Thoracic aorta (tissue), 2 donors: ENCODE data around the gene GPR155. TPM values are rescaled to one million over a fixed set of nuclear protein-coding genes. Genes with fewer than 3 reads are reported as not detected.
"Not testable (repeated sequence)": the region's sequence is repeated elsewhere in the genome, so short reads cannot be mapped to it uniquely, and the experiment has no call there.

Source experiments
- ATAC-seq: fragments of 150-250 bp; one replicate; pipeline ENCODE4 v1.8.0; 2017; ENCODE audit warnings: low read depth; ENCODE audit not compliant: insufficient number of reproducible peaks, low FRiP score
- DNase-seq: peaks from one replicate; pipeline ENCODE4 v3.0.0-alpha.2; 2020; ENCODE audit warnings: low spot score
- H3K27ac ChIP-seq, 2 donors: fragments of 200-600 bp; sonication (generic); 1 replicate in 1 of 2; 2 replicates in 1 of 2; pipeline ENCODE4 v1.5.1; 2016; ENCODE audit warnings: mild to moderate bottlenecking in 2 of 2, moderate library complexity in 2 of 2
- H3K27me3 ChIP-seq: fragments of 200-600 bp; sonication (generic); replicated peaks from 2 replicates; pipeline ENCODE4 v1.6.0; 2016; ENCODE audit warnings: mild to moderate bottlenecking; ENCODE audit not compliant: insufficient read depth
- H3K36me3 ChIP-seq: fragments of 200-600 bp; sonication (generic); one replicate; pipeline ENCODE4 v1.5.1; 2016
- H3K4me1 ChIP-seq, 2 donors: fragments of 200-600 bp; sonication (generic); 1 replicate in 1 of 2; 2 replicates in 1 of 2; pipeline versions ENCODE4 v1.5.1 to v1.6.0; 2016; ENCODE audit warnings: low read depth in 2 of 2, mild to moderate bottlenecking in 1 of 2; ENCODE audit not compliant: control insufficient read depth in 1 of 2
- H3K4me3 ChIP-seq: fragments of 200-600 bp; sonication (generic); 2 replicates; pipeline ENCODE4 v1.5.1; 2016; ENCODE audit warnings: mild to moderate bottlenecking
- H3K9me3 ChIP-seq: fragments of 200-600 bp; sonication (generic); 2 replicates; pipeline ENCODE4 v1.5.1; 2016
- total RNA-seq, 2 donors: library from RNA; depleted of rRNA; stranded (reverse); fragments of >200 nt; gene quantifications; one replicate each; pipeline versions ENCODE4 v1.1.0 to v1.2.3, GENCODE V29; 2016
- TF ChIP-seq, protein P1 (sequence below): fragments of 200-600 bp; sonication (generic); IDR thresholded peaks from one replicate; pipeline ENCODE4 v1.5.1; 2019; ENCODE audit warnings: antibody characterized with exemption

GPR155 gene
- total RNA-seq, 2 donors from 2014 or later = 6.6 to 6.8 TPM

DNA sequence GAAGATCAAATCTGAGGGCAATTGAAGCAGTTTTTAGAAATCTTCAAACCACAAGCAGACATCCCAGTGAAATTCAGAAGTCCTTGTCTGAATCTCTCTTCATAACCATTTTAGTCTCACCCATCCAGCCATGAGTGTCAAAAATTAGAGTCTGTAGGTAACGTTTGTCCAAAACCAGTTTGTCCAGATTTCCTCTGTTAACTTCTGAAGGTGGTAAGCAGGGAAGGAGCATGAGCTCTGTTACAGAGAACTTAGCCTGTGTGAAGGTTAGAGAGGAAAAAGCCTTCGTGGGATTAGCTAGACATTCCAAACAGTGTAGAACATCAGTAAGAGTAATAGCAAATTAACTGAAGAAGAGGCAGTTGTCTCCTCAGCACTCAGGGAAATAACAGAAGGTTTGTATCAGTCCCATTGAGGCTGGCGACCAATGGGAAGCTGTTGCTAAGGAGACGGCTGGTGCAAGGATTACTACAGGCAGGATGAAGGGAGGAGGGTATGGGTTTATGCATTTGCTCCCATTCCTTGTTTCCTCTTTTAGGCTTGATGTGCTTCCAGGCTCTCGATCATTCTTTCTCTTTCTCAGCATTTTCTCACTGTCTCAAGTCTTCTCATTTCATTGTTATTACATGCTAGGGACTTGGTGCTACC, 8.7 kb upstream of the GPR155 start:
- no peak for ATAC-seq
- no peaks in the 10 kb centered on the region for H3K36me3 ChIP-seq
- DNase-seq = no peak
- H3K4me3 ChIP-seq = no peak overlapping the region
- TF ChIP-seq, protein P1, sequence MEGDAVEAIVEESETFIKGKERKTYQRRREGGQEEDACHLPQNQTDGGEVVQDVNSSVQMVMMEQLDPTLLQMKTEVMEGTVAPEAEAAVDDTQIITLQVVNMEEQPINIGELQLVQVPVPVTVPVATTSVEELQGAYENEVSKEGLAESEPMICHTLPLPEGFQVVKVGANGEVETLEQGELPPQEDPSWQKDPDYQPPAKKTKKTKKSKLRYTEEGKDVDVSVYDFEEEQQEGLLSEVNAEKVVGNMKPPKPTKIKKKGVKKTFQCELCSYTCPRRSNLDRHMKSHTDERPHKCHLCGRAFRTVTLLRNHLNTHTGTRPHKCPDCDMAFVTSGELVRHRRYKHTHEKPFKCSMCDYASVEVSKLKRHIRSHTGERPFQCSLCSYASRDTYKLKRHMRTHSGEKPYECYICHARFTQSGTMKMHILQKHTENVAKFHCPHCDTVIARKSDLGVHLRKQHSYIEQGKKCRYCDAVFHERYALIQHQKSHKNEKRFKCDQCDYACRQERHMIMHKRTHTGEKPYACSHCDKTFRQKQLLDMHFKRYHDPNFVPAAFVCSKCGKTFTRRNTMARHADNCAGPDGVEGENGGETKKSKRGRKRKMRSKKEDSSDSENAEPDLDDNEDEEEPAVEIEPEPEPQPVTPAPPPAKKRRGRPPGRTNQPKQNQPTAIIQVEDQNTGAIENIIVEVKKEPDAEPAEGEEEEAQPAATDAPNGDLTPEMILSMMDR = no peak
- no peaks in the 10 kb centered on the region for H3K4me1 ChIP-seq
- H3K27ac ChIP-seq = no peak overlapping the region
- H3K9me3 ChIP-seq = no peaks in the 10 kb centered on the region
- H3K27me3 ChIP-seq = no peaks in the 10 kb centered on the region

DNA sequence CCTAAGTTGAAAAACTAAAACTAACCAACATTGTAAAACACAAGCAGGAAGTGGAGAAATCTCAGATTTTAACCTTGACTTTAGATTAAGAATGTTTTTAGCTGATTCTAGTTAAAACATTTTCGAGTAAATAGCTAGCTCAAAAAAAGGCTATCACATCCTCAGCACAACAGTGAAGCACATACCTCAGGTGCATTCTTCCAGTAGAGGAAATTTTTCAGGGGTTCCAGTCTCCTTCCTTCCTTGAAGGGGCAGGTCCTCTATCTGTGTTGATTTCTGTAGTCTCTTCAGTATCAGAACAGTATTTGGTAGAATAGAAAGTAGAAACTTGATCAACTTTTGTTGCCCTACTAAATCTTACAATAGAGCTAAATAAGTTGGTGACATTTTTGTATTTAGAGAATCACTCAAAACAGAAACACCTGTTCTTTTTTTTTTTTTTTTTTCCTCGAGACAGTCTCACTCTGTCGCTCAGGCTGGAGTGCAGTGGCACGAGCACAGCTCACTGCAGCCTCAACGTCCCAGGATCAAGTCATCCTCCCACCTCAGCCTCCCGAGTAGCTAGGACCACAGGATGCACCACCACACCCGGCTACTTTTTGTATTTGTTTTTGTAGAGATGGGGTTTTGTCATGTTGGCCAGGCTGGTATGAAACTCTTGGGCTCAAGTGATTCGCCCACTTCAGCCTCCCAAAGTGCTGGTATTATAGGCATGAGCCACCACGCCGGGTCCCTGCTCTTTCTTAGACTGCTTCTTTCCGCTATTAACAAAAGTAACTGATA, 6.9 kb upstream of the GPR155 start:
- DNase-seq = no peak
- Histone ChIP-seq H3K4me3 (no peak overlapping the region), H3K4me1 (no peaks in the 10 kb centered on the region), H3K9me3 (no peaks in the 10 kb centered on the region), H3K27ac (no peak overlapping the region), H3K27me3 (no peaks in the 10 kb centered on the region), H3K36me3 (no peaks in the 10 kb centered on the region)
- TF ChIP-seq, protein P1 = no peak
- no peak for ATAC-seq

DNA sequence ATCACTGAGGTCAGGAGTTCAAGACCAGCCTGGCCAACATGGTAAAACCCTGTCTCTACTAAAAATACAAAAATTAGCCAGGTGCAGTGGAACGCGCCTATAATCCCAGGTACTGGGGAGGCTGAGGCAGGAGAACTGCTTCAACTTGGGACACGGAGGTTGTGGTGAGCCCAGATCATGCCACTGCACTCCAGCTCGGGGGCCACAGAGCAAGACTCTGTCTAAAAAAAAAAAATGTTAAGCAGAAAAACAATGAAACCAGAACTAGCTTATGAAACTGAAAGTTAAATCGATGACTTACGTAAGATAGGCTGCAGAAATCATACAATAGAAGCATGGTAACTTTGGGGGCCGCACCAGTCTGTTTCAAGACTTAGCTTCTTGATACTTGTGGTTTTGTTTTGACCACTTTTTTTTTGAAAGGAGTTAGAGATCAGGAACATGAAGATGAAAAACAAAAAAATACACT, 6.2 kb upstream of the GPR155 start:
- no peaks in the 10 kb centered on the region for H3K36me3 ChIP-seq
- no peaks in the 10 kb centered on the region for H3K9me3 ChIP-seq
- H3K27me3 ChIP-seq = no peaks in the 10 kb centered on the region
- ATAC-seq (no peak), DNase-seq (no peak)
- H3K27ac ChIP-seq = no peak overlapping the region
- TF ChIP-seq, protein P1 = no peak
- peak overlapping the region; percentile 31 for H3K4me3 ChIP-seq
- H3K4me1 ChIP-seq = no peaks in the 10 kb centered on the region

DNA sequence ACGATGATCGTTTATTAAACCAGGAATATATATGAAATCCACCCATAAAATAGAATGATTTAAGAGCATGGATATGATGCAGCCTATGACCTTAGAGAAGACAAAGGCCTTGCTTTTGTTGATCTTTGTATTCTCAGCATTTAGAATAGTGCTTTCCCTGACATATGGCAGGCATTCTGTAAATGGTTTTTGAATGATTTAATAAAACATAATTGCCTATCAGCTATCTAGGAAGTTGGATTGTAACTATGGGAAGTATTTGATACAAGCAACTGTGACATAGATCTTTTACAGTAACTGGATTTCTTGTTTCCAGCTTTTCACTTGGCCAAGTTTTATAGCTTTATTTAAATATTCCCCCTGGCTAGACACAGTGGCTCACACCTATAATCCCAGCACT, 5.1 kb upstream of the GPR155 start:
- Histone ChIP-seq H3K27me3 (no peaks in the 10 kb centered on the region), H3K27ac (no peak overlapping the region), H3K4me3 (no peak overlapping the region), H3K9me3 (no peaks in the 10 kb centered on the region), H3K36me3 (no peaks in the 10 kb centered on the region), H3K4me1 (no peaks in the 10 kb centered on the region)
- DNase-seq = no peak
- no peak for ATAC-seq
- TF ChIP-seq, protein P1 = no peak

DNA sequence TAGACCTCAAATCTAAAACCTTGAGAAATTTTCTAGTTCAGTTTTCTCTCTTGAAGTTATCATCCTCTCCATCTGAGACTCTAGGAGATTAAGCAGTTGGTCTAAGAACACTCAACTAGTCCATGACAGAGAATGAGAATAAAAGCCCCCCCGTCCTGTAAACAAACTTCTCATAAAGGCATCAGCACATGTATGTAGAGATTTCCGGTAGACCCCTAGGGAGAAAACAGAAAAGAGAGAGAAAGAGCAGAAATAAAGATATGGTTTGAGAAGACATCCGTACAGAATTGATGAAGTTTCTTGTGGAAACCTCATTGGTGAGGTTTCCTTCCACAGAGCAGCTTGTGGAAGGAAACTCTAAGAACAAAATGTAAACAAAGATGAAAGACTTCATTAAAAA, 3.2 kb upstream of the GPR155 start:
- TF ChIP-seq, protein P1 = no peak
- DNase-seq (no peak), ATAC-seq (no peak)
- Histone ChIP-seq H3K4me1 (peaks cover 0 to 10% of the 10 kb centered on the region in 2 donors), H3K27ac (no peak overlapping the region), H3K36me3 (no peaks in the 10 kb centered on the region), H3K9me3 (no peaks in the 10 kb centered on the region), H3K27me3 (no peaks in the 10 kb centered on the region), H3K4me3 (no peak overlapping the region)

DNA sequence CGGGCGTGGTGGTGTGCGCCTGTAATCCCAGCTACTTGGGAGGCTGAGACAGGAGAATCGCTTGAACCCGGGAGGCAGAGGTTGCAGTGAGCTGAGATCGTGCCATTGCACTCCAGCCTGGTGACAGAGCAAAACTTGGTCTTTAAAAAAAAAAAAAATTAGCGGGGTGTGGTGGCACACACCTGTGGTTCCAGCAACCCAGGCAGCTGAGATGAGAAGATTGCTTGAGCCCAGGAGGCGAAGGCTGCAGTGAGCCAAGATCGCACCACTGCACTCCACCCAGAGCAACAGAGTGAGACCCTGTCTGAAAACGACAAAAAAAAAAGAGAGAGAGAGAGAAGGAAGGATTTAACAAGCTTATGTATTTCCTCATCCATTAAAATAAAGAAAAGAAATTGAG, 2.7 kb upstream of the GPR155 start:
- ATAC-seq, H3K27me3 ChIP-seq, DNase-seq, H3K9me3 ChIP-seq, H3K36me3 ChIP-seq, H3K27ac ChIP-seq, H3K4me3 ChIP-seq: not testable (repeated sequence)
- H3K4me1 ChIP-seq = peaks cover 0 to 15% of the 10 kb centered on the region in 2 donors
